A673 (cell line): Measurements from ENCODE around the gene COX20. TPM values are rescaled to one million over a fixed set of nuclear protein-coding genes. Genes with fewer than 3 reads are reported as not detected.
A peak's percentile ranks its signal among the peaks of the same experiment; 100 is the strongest.

Experiments used
- BruUV-seq: library from RNA; stranded (reverse); fragments of 400-500 nt; replicated peaks from 2 replicates; lab custom pipeline; 2021; lab: Mats Ljungman, UMichigan
- CTCF ChIA-PET: fragments of 300-600 bp; sonication (Branson Sonifier 250); formaldehyde crosslinking; loops from one replicate; lab custom pipeline; 2022; ENCODE audit warnings: antibody characterized with exemption; lab: Charles Lee
- POLR2A ChIA-PET: fragments of 300-600 bp; sonication (Branson Sonifier 250); formaldehyde crosslinking; loops from one replicate; lab custom pipeline; 2022; ENCODE audit warnings: antibody characterized with exemption; ENCODE audit not compliant: low non-redundant PET; lab: Charles Lee
- DNase-seq: peaks from one replicate; pipeline ENCODE4 v3.0.0-alpha.2; 2015; ENCODE audit warnings: low spot score
- H3K27ac ChIP-seq: fragments of 200-600 bp; sonication (generic); 2 replicates; pipeline ENCODE4 v1.5.1; 2016; ENCODE audit warnings: mixed run types, low read depth, mild to moderate bottlenecking, mixed read lengths, antibody characterized with exemption, low read length; ENCODE audit not compliant: poor library complexity, severe bottlenecking
- H3K27me3 ChIP-seq: fragments of 200-600 bp; sonication (generic); replicated peaks from 2 replicates; pipeline ENCODE4 v1.6.1; 2017; ENCODE audit warnings: mixed run types, low read depth, mild to moderate bottlenecking, mixed read lengths, antibody characterized with exemption, low read length; ENCODE audit not compliant: insufficient read depth, poor library complexity
- H3K36me3 ChIP-seq: fragments of 200-600 bp; sonication (generic); 2 replicates; pipeline ENCODE4 v1.6.1; 2016; ENCODE audit warnings: mixed run types, mild to moderate bottlenecking, mixed read lengths, antibody characterized with exemption, low read length; ENCODE audit not compliant: insufficient read depth, poor library complexity, severe bottlenecking
- H3K4me1 ChIP-seq: fragments of 200-600 bp; sonication (generic); 2 replicates; pipeline ENCODE4 v1.6.1; 2017; ENCODE audit warnings: mixed run types, mild to moderate bottlenecking, mixed read lengths, antibody characterized with exemption, low read length; ENCODE audit not compliant: insufficient read depth, poor library complexity, severe bottlenecking
- H3K4me3 ChIP-seq: fragments of 200-600 bp; sonication (generic); 2 replicates; pipeline ENCODE4 v1.5.1; 2016; ENCODE audit warnings: low read depth, mixed run types, mild to moderate bottlenecking, mixed read lengths, low read length; ENCODE audit not compliant: poor library complexity, severe bottlenecking
- H3K9me3 ChIP-seq: fragments of 200-600 bp; sonication (generic); 2 replicates; pipeline ENCODE4 v1.6.1; 2016; ENCODE audit warnings: mixed run types, low read depth, mild to moderate bottlenecking, mixed read lengths, antibody characterized with exemption, low read length; ENCODE audit not compliant: poor library complexity, severe bottlenecking
- EZH2 ChIP-seq: fragments of 200-600 bp; sonication (generic); IDR thresholded peaks from 2 replicates; pipeline ENCODE4 v1.6.1; 2017; ENCODE audit warnings: borderline replicate concordance, low read depth, mild to moderate bottlenecking, mixed read lengths, antibody characterized with exemption, low read length; ENCODE audit not compliant: poor library complexity, severe bottlenecking
- intact Hi-C: fragments of 100-400 bp; cut with micrococcal nuclease; formaldehyde crosslinking; loops from one replicate; pipeline ENCODE4 v1.10.0; 2022; ENCODE audit not compliant: unreplicated experiment
- total RNA-seq: library from RNA; stranded (reverse); gene quantifications from 2 replicates; pipeline ENCODE4 v1.2.3, GENCODE V29; 2021
- TF ChIP-seq, protein P1 (sequence below): fragments of 300-800, 200-600 bp; sonication (generic); conservative IDR thresholded peaks from 2 replicates; pipeline ENCODE4 v1.5.1; 2017; ENCODE audit warnings: low read depth, mild to moderate bottlenecking, antibody characterized with exemption, low read length, moderate library complexity, mixed read lengths

The COX20 gene
- total RNA-seq, 1 experiment from 2014 or later, result 59.0 TPM

DNA sequence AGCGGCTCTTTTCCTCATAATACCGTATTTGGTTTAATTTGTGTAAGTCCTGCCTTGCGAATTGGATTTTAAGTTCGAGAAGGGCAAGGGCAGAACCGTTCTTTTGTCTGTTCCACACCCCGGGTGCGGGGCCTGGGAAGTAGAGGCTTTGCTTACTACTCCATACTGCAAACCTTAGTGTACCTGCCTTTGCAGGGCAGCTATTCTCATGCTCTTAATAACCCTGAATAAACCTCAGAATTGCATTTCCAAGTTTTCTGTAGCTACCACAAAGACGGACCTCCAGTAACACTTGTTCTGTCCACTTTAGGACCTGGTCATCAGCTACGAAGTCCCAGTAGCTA lies 29.5 kb downstream of the COX20 start:
- CTCF ChIA-PET, result interaction anchor here (1.7 kb wide), 1 partner anchor 177 kb away, joined by 3 read pairs; no protein-coding TSS in a partner anchor
- intact Hi-C loops, result no loop called here
- BruUV-seq, result TSS peak; percentile 97

DNA sequence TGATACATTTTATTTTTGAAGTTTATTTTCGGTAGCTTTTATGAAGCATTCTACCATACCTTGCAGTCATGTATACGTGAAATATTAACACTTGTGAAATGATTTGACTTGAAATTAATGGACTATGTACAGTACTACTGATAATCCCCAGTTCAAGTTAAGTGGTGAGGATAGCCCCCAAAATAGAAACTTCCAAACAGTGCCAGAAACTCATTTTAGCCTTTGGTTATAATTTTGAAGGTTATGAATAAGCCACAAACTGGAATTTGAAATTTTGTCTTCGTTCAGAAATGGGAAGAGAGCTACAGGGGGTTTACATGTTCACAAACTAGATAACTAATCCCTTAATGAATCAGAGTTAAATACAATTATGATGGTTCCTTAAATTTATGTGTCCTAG lies 30.4 kb downstream of the COX20 start:
- Histone ChIP-seq H3K36me3 (peaks cover 17% of the 10 kb centered on the region), H3K27ac (peak overlapping the region; percentile 99), H3K4me1 (peaks cover 8% of the 10 kb centered on the region), H3K4me3 (no peak overlapping the region), H3K27me3 (no peaks in the 10 kb centered on the region), H3K9me3 (no peaks in the 10 kb centered on the region)
- intact Hi-C loops, result no loop called here
- ChIA-PET CTCF (no interaction called here), POLR2A (interaction anchor here (0.6 kb wide), 1 partner anchor 29 kb away, joined by 7 read pairs; no protein-coding TSS in a partner anchor)
- no peak for TF ChIP-seq EZH2
- TF ChIP-seq, protein P1, sequence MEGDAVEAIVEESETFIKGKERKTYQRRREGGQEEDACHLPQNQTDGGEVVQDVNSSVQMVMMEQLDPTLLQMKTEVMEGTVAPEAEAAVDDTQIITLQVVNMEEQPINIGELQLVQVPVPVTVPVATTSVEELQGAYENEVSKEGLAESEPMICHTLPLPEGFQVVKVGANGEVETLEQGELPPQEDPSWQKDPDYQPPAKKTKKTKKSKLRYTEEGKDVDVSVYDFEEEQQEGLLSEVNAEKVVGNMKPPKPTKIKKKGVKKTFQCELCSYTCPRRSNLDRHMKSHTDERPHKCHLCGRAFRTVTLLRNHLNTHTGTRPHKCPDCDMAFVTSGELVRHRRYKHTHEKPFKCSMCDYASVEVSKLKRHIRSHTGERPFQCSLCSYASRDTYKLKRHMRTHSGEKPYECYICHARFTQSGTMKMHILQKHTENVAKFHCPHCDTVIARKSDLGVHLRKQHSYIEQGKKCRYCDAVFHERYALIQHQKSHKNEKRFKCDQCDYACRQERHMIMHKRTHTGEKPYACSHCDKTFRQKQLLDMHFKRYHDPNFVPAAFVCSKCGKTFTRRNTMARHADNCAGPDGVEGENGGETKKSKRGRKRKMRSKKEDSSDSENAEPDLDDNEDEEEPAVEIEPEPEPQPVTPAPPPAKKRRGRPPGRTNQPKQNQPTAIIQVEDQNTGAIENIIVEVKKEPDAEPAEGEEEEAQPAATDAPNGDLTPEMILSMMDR, result no peak
- DNase-seq, result no peak
- BruUV-seq, result no TSS peak

More for the DNA sequence above, 29.5 kb downstream of the COX20 start:
- DNase-seq, result peak; percentile 65
- H3K4me3 ChIP-seq, result peak overlapping the region; percentile 82
- TF ChIP-seq, protein P1, result no peak
- TF ChIP-seq EZH2, result no peak
- no peaks in the 10 kb centered on the region for H3K27me3 ChIP-seq
- H3K4me1 ChIP-seq, result peaks cover 16% of the 10 kb centered on the region
- no peaks in the 10 kb centered on the region for H3K9me3 ChIP-seq
- POLR2A ChIA-PET, result no interaction called here
- peaks cover 25% of the 10 kb centered on the region for H3K36me3 ChIP-seq
- H3K27ac ChIP-seq, result peak overlapping the region; percentile 99

DNA sequence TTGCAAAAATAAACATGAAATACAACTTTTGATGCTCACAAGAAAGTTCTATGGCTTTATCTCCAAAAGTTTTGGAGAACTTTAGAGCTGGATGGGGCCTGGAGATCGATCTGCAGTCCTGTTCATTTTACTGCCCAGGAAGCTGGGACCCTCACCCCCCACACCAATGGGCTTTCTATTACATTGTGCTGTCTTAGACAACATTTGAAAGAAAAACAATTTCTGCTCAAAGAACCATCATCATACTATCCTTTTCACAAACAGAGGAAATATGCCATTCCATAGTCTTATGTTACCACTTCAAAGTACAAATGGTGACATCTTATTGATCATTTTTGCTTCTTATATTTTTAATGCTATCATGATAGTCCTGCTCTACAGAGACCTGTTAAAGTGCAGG lies 30.9 kb downstream of the COX20 start:
- ChIA-PET POLR2A (interaction anchor here (0.6 kb wide), 1 partner anchor 30 kb away, joined by 7 read pairs; no protein-coding TSS in a partner anchor), CTCF (no interaction called here)
- peaks cover 7% of the 10 kb centered on the region for H3K4me1 ChIP-seq
- no peaks in the 10 kb centered on the region for H3K9me3 ChIP-seq
- BruUV-seq, result no TSS peak
- DNase-seq, result no peak
- no peak for TF ChIP-seq EZH2
- TF ChIP-seq, protein P1, result no peak
- no peak overlapping the region for H3K4me3 ChIP-seq
- H3K27me3 ChIP-seq, result no peaks in the 10 kb centered on the region
- H3K27ac ChIP-seq, result no peak overlapping the region
- intact Hi-C loops, result no loop called here
- H3K36me3 ChIP-seq, result peaks cover 11% of the 10 kb centered on the region
